ENCODE measurements around the gene CEP72. TPM values are rescaled to one million over a fixed set of nuclear protein-coding genes. Genes with fewer than 3 reads are reported as not detected.

CEP72 gene
- total RNA-seq, 1 experiment from 2014 or later = 24.8 TPM

- H3K9me3 Mint-ChIP-seq = no peaks in the 10 kb centered on the region
- Histone ChIP-seq H3K27ac (ENCODE audit: insufficient read length, low read depth, low read length) (no peak overlapping the region), H3K18ac (ENCODE audit: insufficient read length, low read depth, low read length) (no peak overlapping the region), H2AK5ac (ENCODE audit: insufficient read length, low read length) (no peak overlapping the region), H3K4me2 (ENCODE audit: insufficient read depth, insufficient read length, low read length) (no peak overlapping the region), H2AFZ (ENCODE audit: low read length) (no peak overlapping the region), H2BK12ac (ENCODE audit: insufficient read length, low read depth, low read length) (no peak overlapping the region), H4K8ac (replicated peaks; ENCODE audit: insufficient read length, low read depth, low read length) (no peak overlapping the region), H3K23ac (ENCODE audit: insufficient read length, low read depth, low read length) (no peak overlapping the region), H2BK20ac (ENCODE audit: low read depth, low read length, poor library complexity, severe bottlenecking) (no peak overlapping the region), H3K56ac (ENCODE audit: insufficient read length, low read depth, low read length) (no peak overlapping the region), H2BK5ac (ENCODE audit: insufficient read length, low read length) (no peak overlapping the region), H3K4me1 (ENCODE audit: insufficient read depth, low read length) (no peaks in the 10 kb centered on the region), H4K20me1 (ENCODE audit: control insufficient read depth, insufficient read depth, insufficient read length) (no peaks in the 10 kb centered on the region), H3K9me3 (ENCODE audit: control insufficient read depth, low read depth, low read length) (no peaks in the 10 kb centered on the region), H4K91ac (ENCODE audit: insufficient read length, low read depth, low read length) (no peak overlapping the region), H3K4ac (ENCODE audit: low read depth, low read length) (no peak overlapping the region), H3K9ac (ENCODE audit: extremely low read depth, insufficient read length, low read length) (no peak overlapping the region), H4K5ac (ENCODE audit: insufficient read length, low read depth, low read length) (no peak overlapping the region), H3K79me2 (ENCODE audit: insufficient read depth, low read length) (no peaks in the 10 kb centered on the region), H3K27me3 (ENCODE audit: insufficient read depth, low read length) (no peaks in the 10 kb centered on the region), H3K79me1 (ENCODE audit: insufficient read depth, low read depth, low read length, poor library complexity, severe bottlenecking) (no peaks in the 10 kb centered on the region), H2BK15ac (ENCODE audit: low read depth, low read length) (no peak overlapping the region), H3K14ac (ENCODE audit: insufficient read depth, low read length) (no peak overlapping the region), H3T11ph (ENCODE audit: low read length) (no peak overlapping the region), H3K23me2 (ENCODE audit: insufficient read length, low read depth, low read length, poor library complexity, severe bottlenecking) (no peaks in the 10 kb centered on the region), H2BK120ac (ENCODE audit: low read depth, low read length, poor library complexity, severe bottlenecking) (no peak overlapping the region)
- H3K27ac Mint-ChIP-seq = no peak overlapping the region
- no peak for DNase-seq
- no peaks in the 10 kb centered on the region for H3K4me1 Mint-ChIP-seq
- WGBS (ENCODE audit: extremely low coverage, insufficient read length, low lambda C conversion rate) = no CpG with 5 or more reads among the region's 18 CpGs
- TF ChIP-seq CTCF (conservative IDR thresholded peaks at IDR 0.05) = no peak
- peaks cover 26 to 65% (median 59%) of the 10 kb centered on the region in 3 experiments for H3K36me3 Mint-ChIP-seq (ENCODE audit: insufficient read depth in 1 of 3, low read depth in 3 of 3)
- H3K4me3 Mint-ChIP-seq = no peak overlapping the region
- no peaks in the 10 kb centered on the region for H3K27me3 Mint-ChIP-seq (ENCODE audit: low read depth)
Observed at GRCh38 chr5:635306-636055, 23.3 kb downstream of the CEP72 start.

Data from H9 (cell line).